ENCODE results near the gene NCOA5. TPM values are rescaled to one million over a fixed set of nuclear protein-coding genes. Genes with fewer than 3 reads are reported as not detected.

Gene NCOA5
- total RNA-seq, 1 donor: 15.6 TPM

DNA sequence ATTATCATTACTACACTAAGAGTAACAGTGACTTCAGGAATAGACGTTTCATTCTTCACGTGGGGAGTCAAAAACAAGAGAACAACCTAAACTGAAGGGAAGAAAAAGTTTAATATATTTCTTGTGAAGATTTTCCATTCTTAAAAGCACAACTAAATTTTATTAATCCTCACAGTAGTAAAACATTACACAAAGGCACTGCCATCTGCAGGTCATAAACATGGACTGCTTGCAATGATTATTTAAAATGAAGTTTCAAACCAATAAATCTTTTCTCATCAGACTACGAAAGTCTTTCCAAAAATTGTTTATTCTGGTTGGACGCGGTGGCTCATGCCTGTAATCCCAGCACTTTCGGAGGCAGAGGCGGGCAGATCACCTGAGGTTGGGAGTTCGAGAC lies 2.6 kb downstream of the NCOA5 start:
- Histone ChIP-seq H3K4me3 (ENCODE audit: low read length) (no peak overlapping the region), H3K9me3 (ENCODE audit: low read depth, low read length) (no peaks in the 10 kb centered on the region), H3K4me1 (ENCODE audit: insufficient read depth, low read length) (peaks cover 47% of the 10 kb centered on the region), H3K27me3 (ENCODE audit: insufficient read depth, low read length) (no peaks in the 10 kb centered on the region)

DNA sequence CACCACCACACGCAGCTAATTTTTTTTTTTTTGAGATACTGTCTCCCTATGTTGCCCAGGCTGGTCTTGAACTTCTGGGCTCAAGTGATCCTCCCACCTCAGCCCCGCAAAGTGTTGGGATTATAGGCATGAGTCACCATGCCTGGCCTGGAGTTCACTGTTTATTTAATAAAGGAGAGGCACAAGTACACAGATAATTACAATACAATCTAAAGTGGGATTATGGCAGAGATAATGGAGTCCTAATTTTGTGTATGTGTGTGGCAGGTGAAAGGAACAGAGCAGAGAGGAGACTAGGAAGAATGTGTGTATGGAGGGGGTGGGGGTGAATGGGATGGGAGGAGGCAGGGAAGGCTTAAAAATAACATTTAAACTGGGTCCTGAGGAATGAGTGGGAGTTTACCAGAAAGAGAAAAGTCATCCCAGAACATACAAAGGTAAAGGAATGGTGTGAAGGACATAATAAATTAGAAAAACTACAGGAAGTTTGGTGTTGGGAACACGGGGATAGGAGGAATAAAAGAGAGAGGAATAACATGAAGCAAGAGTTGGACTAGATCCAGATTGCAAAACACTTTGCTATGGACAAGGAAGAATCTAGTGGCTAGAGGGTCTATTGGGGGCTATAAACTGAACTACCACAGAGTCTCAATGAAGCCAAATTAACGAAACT lies 4.4 kb downstream of the NCOA5 start:
- H3K9me3 ChIP-seq (ENCODE audit: low read depth, low read length): no peaks in the 10 kb centered on the region
- no peaks in the 10 kb centered on the region for H3K27me3 ChIP-seq (ENCODE audit: insufficient read depth, low read length)
- H3K4me1 ChIP-seq (ENCODE audit: insufficient read depth, low read length): peaks cover 46% of the 10 kb centered on the region
- H3K4me3 ChIP-seq (ENCODE audit: low read length): no peak overlapping the region

DNA sequence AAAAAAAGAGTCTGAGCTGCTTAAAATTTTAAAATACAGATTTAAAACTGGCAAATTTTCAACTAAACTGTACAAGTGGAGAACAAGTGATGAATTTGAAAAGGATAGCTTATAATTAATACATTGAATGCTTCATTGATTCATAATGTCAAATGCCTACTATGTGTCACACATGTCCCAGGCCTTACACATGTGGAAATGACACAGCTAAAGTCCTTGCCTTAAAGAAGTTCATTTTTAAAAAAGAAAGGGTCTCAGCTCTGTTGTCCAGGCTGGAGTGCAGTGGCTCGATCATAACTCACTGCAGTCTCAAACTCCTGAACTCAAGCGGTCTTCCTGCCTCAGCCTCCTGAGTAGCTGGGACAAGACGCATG lies 5.0 kb downstream of the NCOA5 start:
- Histone ChIP-seq H3K4me1 (ENCODE audit: insufficient read depth, low read length) (peaks cover 44% of the 10 kb centered on the region), H3K9me3 (ENCODE audit: low read depth, low read length) (no peaks in the 10 kb centered on the region), H3K4me3 (ENCODE audit: low read length) (no peak overlapping the region), H3K27me3 (ENCODE audit: insufficient read depth, low read length) (no peaks in the 10 kb centered on the region)

DNA sequence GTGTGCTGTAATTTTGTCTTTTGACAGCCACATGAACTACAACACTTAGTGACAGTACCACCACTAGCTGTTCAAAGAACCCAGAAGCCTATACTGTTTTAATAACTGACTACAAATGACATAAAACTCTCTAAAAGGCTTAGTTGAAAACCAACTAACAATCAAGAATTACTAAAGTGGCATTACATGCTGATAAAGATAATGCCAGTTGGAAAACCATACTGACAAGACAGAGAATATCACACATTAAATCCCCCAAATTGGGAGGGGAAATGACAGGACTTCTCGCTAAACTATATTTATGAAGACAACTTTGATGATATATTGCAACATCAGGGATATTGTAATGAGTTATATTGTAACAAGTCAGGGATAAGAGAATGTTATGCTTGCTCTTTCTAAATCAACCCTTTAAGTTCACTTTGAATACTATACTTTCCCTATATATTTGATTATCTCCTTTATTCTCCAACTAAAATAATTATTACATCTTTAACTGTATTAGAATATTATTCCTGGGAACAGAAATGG lies 6.2 kb downstream of the NCOA5 start:
- H3K27me3 ChIP-seq (ENCODE audit: insufficient read depth, low read length): no peaks in the 10 kb centered on the region
- peaks cover 36% of the 10 kb centered on the region for H3K4me1 ChIP-seq (ENCODE audit: insufficient read depth, low read length)
- H3K4me3 ChIP-seq (ENCODE audit: low read length): no peak overlapping the region
- H3K9me3 ChIP-seq (ENCODE audit: low read depth, low read length): no peaks in the 10 kb centered on the region

DNA sequence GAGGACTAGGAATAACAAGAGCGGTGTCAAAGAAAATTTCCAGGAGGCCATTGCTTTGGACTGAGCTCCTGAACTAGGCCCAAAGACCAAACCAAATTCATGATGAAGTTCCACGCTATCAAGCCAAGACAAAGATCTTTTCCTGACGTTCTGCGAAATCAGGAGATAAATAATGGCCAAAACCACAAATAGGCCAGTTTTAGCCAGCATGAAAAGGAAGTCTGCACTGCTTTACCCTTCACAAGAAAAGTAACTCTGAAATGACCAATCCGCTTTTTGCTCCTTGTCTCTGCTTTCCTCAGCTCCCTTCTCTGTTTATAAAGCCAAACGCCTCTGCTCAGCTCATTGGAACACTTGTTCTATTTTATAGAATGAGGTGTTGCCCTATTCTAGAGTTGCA lies 6.7 kb downstream of the NCOA5 start:
- Histone ChIP-seq H3K27me3 (ENCODE audit: insufficient read depth, low read length) (no peaks in the 10 kb centered on the region), H3K4me1 (ENCODE audit: insufficient read depth, low read length) (peaks cover 32% of the 10 kb centered on the region), H3K9me3 (ENCODE audit: low read depth, low read length) (no peaks in the 10 kb centered on the region), H3K4me3 (ENCODE audit: low read length) (no peak overlapping the region)

DNA sequence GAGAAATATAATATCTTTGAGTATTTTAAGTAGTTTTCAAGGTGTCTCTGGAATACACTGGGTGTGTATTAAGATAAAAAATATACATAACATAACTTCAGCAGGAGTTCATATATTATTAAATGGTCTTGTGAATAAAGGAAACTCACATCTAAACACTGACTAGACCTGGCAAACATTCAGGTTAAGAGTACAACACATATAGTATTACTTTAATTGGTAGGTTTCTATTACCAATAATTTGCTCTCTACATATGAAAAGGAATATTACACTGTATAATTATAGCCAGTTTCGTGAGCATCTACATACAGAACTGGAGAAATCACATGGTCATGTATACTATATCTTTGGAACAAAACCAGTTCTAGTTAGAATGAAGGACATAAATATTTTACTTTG lies 8.7 kb downstream of the NCOA5 start:
- Histone ChIP-seq H3K27me3 (ENCODE audit: insufficient read depth, low read length) (no peaks in the 10 kb centered on the region), H3K9me3 (ENCODE audit: low read depth, low read length) (no peaks in the 10 kb centered on the region), H3K4me3 (ENCODE audit: low read length) (no peak overlapping the region), H3K4me1 (ENCODE audit: insufficient read depth, low read length) (peaks cover 21% of the 10 kb centered on the region)

DNA sequence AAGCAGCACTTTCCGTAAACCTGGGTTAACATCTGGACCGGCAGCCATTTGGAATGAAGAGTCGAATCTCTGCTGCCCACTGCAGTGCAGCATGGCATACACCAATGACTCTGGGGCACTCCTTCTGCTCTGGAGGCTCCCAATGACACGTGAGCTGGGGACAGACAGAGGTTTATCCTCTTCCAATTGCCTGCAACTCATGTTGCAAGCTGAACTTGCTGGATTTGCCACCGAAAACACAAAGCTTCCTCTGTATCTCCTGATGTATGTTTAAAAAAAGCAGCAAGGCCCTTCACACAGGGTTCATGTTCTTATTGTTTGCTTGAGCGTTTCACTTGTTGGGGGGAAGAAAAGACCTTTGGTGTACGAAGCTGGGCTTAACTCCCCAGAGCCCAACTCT lies 10.8 kb downstream of the NCOA5 start:
- H3K9me3 ChIP-seq (ENCODE audit: low read depth, low read length): no peaks in the 10 kb centered on the region
- H3K4me1 ChIP-seq (ENCODE audit: insufficient read depth, low read length): peaks cover 4% of the 10 kb centered on the region
- H3K27me3 ChIP-seq (ENCODE audit: insufficient read depth, low read length): no peaks in the 10 kb centered on the region

DNA sequence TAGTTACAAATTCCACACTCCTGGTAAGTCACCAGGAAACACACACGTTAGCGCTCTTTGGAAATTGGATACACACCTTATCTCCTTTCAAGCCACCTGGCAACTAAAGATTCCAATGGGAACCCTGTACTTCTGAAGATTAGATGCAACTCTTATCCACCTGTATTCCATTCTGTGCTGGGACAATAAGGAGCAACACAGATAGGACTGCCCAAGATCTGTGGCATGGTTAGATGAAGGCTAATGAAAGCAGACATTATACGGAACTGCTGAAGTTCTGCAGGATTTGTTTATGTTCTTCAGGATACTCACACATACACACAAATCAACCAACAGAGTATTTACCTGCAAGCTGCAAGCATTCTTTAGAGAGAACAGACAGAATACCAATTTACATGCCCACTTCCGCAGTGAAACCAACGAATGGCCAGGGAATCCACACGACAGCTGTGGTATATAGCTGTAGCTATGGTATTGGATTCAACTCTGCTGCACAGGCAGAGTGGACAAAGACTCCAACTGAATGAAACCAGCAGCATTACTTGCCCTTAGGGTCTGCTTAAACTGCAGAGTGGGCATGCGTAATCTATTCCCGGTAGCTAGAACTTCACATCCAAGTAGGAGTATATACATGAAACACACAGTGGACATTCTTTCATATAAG lies 12.0 kb downstream of the NCOA5 start:
- Histone ChIP-seq H3K27me3 (ENCODE audit: insufficient read depth, low read length) (no peaks in the 10 kb centered on the region), H3K4me3 (ENCODE audit: low read length) (no peak overlapping the region), H3K9me3 (ENCODE audit: low read depth, low read length) (no peaks in the 10 kb centered on the region), H3K4me1 (ENCODE audit: insufficient read depth, low read length) (no peaks in the 10 kb centered on the region)

More for the DNA sequence above, 10.8 kb downstream of the NCOA5 start:
- H3K4me3 ChIP-seq (ENCODE audit: low read length): no peak overlapping the region

DNA sequence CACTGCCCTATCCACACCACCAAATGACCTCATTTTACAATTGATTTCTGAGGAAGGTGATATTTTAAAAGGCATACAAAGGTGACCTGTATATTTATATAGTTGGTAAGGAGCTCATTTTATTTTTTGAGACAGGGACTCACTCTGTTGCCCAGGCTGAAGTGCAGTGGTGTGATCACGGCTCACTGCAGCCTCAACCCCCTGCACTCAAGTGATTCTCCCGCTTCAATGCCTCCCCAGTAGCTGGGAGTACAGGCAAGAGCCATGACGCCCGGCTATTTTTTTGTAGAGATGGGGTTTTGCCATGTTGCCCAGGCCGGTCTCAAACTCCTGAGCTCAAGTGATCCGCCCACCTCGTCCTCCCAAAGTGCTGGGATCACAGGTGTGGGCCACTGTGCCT lies 13.0 kb downstream of the NCOA5 start:
- Histone ChIP-seq H3K4me3 (ENCODE audit: low read length) (no peak overlapping the region), H3K27me3 (ENCODE audit: insufficient read depth, low read length) (no peaks in the 10 kb centered on the region), H3K9me3 (ENCODE audit: low read depth, low read length) (no peaks in the 10 kb centered on the region), H3K4me1 (ENCODE audit: insufficient read depth, low read length) (no peaks in the 10 kb centered on the region)

DNA sequence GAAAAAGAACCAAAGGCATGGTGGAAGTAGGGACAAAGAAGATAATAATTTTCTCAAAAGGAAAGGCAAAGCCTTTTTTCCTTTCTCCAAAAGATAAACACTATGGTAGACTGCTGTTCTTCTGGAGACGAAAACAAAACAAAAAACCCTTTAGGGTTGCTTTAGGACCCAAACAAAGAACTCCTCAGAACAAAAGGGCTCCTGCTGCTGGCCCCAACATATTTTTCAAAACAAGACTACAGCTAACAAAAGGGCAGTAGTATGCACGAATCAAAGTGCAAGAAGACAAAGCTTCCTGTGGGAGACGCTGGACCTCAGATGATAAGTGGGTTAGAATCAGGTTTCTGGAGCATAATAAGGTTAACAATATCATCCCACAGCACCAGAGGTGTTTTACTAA lies 15.8 kb downstream of the NCOA5 start:
- no peaks in the 10 kb centered on the region for H3K4me1 ChIP-seq (ENCODE audit: insufficient read depth, low read length)
- H3K9me3 ChIP-seq (ENCODE audit: low read depth, low read length): no peaks in the 10 kb centered on the region
- no peak overlapping the region for H3K4me3 ChIP-seq (ENCODE audit: low read length)
- no peaks in the 10 kb centered on the region for H3K27me3 ChIP-seq (ENCODE audit: insufficient read depth, low read length)

DNA sequence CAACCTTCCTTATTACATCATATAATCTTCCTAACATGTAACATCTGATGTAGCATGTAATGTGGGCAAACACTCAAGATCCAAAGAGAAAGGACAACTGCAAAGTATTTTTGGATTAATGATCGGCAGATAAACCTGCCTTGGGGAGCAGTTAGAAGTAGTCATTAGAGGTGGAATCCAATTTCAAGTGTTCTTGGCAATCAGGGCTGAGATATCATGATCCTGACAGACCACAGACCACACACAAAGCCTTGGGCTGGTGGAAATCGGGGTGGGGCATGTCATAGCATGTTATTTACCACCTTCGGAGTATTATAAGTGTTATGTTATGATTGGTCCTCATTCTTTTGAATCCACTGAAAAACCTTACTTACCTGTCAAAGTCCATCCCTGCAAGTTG lies 16.3 kb downstream of the NCOA5 start:
- Histone ChIP-seq H3K9me3 (ENCODE audit: low read depth, low read length) (no peaks in the 10 kb centered on the region), H3K4me1 (ENCODE audit: insufficient read depth, low read length) (no peaks in the 10 kb centered on the region), H3K4me3 (ENCODE audit: low read length) (no peak overlapping the region), H3K27me3 (ENCODE audit: insufficient read depth, low read length) (no peaks in the 10 kb centered on the region)

DNA sequence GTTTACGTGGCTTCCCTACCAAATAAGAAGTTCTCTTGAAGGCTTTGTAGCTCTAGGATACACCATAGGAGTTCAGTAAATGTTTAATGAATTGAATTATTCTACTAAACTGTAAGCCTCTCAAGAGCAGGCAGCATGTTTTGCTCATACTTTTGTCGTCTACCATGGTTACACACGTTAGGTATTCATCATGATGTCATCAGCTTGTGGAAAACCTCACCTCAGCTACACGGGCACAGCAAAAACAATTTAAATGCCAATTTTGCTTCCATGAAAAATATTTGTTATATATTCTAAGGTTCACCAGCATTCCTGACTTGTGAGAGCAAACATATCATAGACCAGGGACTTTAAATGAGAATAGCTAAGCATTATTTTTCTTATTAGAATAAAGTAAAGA lies 16.7 kb downstream of the NCOA5 start:
- Histone ChIP-seq H3K9me3 (ENCODE audit: low read depth, low read length) (no peaks in the 10 kb centered on the region), H3K27me3 (ENCODE audit: insufficient read depth, low read length) (no peaks in the 10 kb centered on the region), H3K4me1 (ENCODE audit: insufficient read depth, low read length) (no peaks in the 10 kb centered on the region), H3K4me3 (ENCODE audit: low read length) (no peak overlapping the region)

DNA sequence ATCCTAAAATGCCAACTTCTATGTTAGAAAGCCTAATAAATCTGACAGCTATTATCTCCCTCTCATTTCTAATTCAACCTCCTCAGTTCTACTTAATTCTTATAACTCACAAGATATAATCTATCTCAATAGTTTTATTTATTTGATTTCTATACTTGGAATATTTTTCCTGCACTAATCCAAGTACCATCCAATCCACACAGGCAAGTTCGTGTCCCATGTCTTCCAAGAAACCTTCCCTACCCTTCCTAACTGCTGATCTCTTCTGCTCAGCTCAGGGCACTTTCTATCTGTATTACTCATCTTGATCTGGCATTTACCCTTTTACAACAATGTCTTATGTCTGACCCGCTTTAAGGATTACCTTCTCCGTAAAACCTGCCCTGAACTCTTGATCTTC lies 18.2 kb downstream of the NCOA5 start:
- no peaks in the 10 kb centered on the region for H3K27me3 ChIP-seq (ENCODE audit: insufficient read depth, low read length)
- H3K4me1 ChIP-seq (ENCODE audit: insufficient read depth, low read length): no peaks in the 10 kb centered on the region
- H3K9me3 ChIP-seq (ENCODE audit: low read depth, low read length): no peaks in the 10 kb centered on the region
- no peak overlapping the region for H3K4me3 ChIP-seq (ENCODE audit: low read length)

DNA sequence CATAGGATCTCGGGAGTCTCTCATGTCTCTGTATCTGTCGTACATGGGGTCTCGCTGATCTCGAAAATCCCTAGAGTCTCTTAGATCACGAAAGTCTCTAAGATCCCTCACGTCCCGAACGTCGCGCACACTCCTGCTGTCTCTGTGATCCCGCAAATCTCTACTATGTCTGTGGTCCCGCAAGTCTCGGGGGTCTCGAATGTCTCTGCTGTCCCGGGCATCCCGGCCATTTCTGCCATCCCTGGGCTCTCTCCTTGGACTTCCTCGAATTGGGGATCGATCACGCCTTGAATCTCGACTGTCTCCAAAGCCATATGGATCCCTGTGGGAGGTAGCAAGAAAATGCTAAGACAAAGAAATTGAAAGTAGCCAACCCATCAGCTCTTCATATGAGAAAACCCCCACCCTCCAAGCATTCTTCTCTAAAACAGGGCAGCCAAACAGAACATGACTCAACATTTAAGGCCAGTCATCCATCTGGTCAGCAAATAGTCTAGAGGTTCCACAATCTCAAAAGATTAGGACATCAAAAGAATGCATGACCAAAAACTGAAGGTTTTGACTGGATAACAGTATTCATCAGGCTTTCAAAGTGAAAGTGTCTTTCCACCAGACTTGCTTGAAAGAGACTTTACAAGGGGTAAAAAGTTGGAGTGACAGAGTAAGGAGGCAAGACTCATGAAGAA lies 19.4 kb downstream of the NCOA5 start:
- Histone ChIP-seq H3K4me1 (ENCODE audit: insufficient read depth, low read length) (no peaks in the 10 kb centered on the region), H3K9me3 (ENCODE audit: low read depth, low read length) (no peaks in the 10 kb centered on the region), H3K4me3 (ENCODE audit: low read length) (no peak overlapping the region)

DNA sequence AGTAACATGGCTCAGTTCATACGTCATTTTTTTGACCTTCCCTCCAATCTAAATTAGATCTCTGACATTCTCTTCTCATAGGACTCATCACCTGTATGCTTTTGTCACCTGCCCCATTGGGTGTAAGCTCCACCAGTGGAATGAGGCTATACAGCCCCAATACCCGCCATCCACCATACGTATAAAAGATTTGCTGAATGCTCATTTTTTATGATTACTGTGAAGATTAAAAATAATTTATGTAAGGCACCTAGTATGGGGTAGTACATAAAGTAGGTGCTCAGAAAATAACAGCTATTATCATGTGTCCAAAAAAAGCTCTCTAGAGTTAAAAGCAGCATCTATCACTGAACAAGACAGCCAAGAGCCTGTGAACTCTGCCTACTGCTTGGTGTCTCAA lies 24.1 kb downstream of the NCOA5 start:
- H3K4me3 ChIP-seq (ENCODE audit: low read length): no peak overlapping the region
- no peaks in the 10 kb centered on the region for H3K9me3 ChIP-seq (ENCODE audit: low read depth, low read length)
- no peaks in the 10 kb centered on the region for H3K27me3 ChIP-seq (ENCODE audit: insufficient read depth, low read length)
- H3K4me1 ChIP-seq (ENCODE audit: insufficient read depth, low read length): peaks cover 19% of the 10 kb centered on the region

More for the DNA sequence above, 19.4 kb downstream of the NCOA5 start:
- H3K27me3 ChIP-seq (ENCODE audit: insufficient read depth, low read length): no peaks in the 10 kb centered on the region

Data from mononuclear cell (primary cell).